GM21717 (cell line): Measurements from ENCODE around the gene SNRNP70.
"Not testable (repeated sequence)": the region's sequence is repeated elsewhere in the genome, so short reads cannot be mapped to it uniquely, and the experiment has no call there.

Source experiments
- ATAC-seq: cut with Tn5 transposase; IDR thresholded peaks from one replicate; pipeline ENCODE4 v1.9.1; 2021; ENCODE audit warnings: mild to moderate bottlenecking, moderate library complexity; ENCODE audit not compliant: unreplicated experiment

The SNRNP70 gene, protein sequence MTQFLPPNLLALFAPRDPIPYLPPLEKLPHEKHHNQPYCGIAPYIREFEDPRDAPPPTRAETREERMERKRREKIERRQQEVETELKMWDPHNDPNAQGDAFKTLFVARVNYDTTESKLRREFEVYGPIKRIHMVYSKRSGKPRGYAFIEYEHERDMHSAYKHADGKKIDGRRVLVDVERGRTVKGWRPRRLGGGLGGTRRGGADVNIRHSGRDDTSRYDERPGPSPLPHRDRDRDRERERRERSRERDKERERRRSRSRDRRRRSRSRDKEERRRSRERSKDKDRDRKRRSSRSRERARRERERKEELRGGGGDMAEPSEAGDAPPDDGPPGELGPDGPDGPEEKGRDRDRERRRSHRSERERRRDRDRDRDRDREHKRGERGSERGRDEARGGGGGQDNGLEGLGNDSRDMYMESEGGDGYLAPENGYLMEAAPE

DNA sequence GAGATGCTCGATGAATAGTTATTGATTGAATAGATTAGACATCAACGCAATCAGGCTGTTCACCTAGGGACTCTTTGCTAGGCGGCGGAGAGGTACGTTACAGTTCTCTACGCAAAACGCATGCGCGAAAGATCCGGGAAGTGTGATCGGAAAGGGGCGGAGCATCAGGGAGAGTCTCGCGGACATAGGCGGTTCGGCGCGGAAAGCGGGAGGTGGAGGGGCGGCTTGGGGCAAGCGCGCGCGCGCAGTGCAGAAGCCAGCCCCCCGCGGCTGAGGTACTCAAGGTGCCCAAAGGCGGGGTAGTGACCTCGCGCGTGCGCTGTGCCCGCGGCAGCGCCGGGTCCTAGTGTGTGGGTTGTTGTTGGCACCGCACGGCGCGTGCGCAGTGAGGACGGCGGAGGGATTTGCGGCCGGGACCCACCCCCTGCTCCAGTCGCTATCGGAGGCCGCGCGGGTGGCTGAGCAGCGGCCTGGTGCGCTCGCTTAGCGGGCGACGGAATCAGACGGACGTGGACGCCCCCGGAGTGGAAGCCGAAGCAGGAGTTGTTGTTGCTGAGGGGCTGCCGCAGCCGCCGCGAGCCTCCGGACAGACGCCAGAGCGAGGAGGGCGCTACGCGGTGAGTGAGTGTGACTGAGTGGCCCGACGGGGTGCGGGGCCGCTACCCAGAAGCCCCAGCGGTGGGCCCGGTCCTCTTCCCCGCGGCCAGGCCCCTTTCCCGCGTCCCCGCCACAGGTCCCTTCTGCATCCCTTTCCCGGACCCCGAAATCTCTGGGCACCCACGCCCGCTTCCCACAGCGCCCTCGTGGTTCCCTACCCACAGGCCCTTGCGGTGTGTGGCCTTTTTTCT, at the start of gene SNRNP70:
TSS of gene SNRNP70 (plus strand) at position 432 of the 848 bp plus-strand sequence. CDS start 964 bp downstream, outside the sequence.
- ATAC-seq, result peak; percentile 69

DNA sequence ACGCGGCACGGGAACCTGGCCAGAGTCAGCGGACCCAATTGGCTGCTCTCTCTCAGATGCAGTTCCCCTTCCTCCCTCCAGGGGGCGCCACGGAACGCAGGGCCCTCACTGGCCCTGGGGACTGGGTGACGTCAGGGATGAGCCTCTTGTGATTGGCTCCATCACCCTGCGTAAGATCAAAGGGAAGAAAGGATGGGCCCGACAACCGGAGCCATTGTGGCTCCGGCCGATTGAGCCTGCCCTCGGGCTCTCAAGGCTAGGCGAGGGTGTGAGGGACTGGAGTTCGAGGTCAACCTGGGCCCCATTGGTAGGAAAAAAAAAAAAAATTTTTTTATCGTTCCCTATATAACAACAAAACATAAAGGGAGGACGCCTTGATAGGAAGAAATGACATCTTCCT, 48.4 kb upstream of the SNRNP70 start, which contains the start of gene CGB1:
TSS of gene CGB1 (minus strand) at position 81 of the 400 bp plus-strand sequence. CDS start 184 bp downstream, outside the sequence.
- not testable (repeated sequence) for ATAC-seq

DNA sequence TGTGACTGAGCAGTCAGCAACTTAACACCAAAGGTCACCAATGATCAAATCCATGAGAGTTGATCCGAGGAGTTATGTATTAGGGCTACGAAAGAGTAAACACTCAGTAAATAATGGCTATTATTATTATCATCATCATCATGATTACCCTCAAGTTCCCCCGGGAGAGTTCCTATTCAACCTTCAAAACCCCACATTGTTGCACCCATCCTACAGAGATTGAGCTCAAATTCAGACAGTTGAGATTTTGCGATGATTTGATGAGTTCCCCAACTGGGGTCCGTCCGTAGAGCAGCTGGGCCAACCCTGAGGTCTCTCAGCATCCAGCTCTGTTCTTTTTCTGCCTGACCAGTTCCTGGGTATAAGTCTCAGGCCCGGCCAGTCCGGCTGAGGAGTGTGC, 47.1 kb upstream of the SNRNP70 start:
- not testable (repeated sequence) for ATAC-seq

DNA sequence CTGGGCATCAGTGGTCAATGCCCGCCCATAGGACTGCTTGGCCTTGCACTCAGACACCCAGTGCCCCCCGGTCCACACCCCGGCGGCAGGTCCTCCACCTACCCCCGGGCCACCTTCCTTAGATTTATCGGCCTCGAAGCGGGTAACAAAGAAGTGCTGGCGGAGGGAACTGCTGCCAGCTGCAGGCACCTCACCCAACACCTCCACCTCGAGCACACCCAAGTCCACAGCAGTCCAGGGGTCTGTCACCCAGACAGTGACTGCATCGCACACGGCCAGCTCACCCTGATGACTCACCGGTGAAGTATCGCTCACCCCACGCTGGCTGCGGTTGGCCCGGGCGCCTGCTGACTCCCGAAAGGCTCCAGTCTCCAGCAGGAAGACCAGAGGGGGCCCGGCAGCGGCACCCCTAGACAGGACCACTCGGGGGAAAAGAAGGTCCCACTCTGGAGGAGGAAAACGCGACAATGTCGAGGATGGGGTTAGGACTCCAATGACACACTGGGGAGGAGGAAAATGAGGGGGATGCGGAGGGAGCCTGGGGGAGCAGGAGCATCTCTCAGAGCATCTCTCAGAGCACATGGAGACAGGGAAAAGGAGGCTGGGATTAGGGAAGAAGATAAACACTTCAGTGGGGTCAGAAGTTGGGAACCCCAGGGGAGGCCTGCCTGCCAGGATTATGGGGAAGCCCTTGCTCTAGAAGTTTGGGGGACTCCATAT, 46.5 kb upstream of the SNRNP70 start:
- ATAC-seq, result not testable (repeated sequence)

DNA sequence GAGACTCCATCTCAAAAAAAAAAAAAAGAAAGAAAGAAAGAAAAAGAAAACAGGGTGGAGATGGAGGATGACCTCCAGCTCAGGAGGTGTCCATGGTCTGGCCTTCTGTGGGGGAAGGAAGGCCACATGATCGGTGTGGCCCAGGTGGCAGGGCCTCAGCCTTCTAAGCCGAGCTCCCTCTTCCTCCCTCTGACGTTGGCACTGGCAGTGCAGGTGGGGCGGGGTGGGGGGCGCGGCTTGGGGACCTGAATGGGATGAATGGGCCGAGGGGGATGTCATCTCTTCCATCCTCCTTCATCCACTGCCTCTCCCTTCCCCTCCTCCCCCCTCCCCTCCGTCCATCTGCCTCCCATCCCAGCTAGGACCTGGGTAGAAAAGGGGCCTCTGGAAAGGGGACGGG, 45.5 kb upstream of the SNRNP70 start:
- ATAC-seq, result not testable (repeated sequence)

DNA sequence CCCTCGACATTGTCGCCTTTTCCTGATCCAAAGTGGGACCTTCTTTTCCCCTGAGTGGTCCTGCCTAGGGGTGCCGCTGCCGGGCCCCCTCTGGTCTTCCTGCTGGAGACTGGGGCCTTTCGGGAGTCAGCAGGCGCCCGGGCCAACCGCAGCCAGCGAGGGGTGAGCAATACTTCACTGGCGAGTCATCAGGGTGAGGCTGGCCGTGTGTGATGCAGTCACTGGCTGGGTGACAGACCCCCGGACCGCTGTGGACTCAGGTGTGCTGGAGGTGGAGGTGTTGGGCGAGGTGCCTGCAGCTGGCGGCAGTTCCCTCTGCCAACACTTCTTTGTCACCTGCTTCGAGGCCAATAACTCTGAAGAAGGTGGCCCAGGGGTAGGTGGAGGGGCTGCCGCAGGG, 43.1 kb upstream of the SNRNP70 start:
- no peak for ATAC-seq

DNA sequence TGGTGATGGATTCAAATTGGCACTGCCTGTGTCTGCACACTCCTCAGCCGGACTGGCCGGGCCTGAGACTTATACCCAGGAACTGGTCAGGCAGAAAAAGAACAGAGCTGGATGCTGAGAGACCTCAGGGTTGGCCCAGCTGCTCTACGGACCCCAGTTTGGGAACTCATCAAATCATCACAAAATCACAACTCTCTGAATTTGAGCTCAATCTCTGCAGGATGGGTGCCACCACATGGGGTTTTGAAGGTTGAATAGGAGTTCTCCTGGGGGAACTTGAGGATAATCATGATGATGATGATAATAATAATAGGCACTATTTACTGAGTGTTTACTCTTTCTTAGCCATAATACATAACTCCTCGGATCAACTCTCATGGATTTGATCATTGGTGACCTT, 42.6 kb upstream of the SNRNP70 start:
- not testable (repeated sequence) for ATAC-seq

DNA sequence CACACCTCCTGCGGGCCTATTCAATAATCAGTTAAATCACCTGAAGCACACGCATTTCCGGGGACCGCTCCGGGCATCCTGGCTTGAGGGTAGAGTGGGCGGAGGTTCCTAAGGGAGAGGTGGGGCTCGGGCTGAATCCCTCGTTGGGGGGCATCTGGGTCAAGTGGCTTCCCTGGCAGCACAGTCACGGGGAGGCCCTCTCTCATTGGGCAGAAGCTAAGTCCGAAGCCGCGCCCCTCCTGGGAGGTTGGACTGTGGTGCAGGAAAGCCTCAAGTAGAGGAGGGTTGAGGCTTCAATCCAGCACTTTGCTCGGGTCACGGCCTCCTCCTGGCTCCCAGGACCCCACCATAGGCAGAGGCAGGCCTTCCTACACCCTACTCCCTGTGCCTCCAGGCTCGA, 41.7 kb upstream of the SNRNP70 start, which contains the start of gene CGB5:
TSS of gene CGB5 (plus strand) at position 301 of the 400 bp plus-strand sequence. CDS start 362 bp downstream, outside the sequence.
- not testable (repeated sequence) for ATAC-seq

DNA sequence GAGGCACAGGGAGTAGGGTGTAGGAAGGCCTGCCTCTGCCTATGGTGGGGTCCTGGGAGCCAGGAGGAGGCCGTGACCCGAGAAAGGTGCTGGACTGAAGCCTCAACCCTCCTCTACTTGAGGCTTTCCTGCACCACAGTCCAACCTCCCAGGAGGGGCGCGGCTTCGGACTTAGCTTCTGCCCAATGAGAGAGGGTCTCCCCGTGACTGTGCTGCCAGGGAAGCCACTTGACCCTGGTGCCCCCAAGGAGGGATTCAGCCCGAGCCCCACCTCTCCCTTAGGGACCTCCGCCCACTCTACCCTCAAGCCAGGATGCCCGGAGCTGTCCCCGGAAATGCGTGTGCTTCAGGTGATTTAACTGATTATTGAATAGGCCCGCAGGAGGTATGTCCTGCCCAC, 36.2 kb upstream of the SNRNP70 start, which contains the start of gene CGB8:
TSS of gene CGB8 (minus strand) at position 101 of the 400 bp plus-strand sequence. CDS start 372 bp downstream, outside the sequence.
- ATAC-seq, result not testable (repeated sequence)

DNA sequence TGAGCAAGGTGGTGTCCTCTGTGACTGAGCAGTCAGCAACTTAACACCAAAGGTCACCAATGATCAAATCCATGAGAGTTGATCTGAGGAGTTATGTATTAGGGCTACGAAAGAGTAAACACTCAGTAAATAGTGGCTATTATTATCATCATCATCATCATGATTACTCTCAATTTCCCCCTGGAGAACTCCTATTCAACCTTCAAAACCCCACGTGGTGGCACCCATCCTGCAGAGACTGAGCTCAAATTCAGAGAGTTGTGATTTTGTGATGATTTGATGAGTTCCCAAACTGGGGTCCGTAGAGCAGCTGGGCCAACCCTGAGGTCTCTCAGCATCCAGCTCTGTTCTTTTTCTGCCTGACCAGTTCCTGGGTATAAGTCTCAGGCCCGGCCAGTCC, 35.4 kb upstream of the SNRNP70 start:
- not testable (repeated sequence) for ATAC-seq

DNA sequence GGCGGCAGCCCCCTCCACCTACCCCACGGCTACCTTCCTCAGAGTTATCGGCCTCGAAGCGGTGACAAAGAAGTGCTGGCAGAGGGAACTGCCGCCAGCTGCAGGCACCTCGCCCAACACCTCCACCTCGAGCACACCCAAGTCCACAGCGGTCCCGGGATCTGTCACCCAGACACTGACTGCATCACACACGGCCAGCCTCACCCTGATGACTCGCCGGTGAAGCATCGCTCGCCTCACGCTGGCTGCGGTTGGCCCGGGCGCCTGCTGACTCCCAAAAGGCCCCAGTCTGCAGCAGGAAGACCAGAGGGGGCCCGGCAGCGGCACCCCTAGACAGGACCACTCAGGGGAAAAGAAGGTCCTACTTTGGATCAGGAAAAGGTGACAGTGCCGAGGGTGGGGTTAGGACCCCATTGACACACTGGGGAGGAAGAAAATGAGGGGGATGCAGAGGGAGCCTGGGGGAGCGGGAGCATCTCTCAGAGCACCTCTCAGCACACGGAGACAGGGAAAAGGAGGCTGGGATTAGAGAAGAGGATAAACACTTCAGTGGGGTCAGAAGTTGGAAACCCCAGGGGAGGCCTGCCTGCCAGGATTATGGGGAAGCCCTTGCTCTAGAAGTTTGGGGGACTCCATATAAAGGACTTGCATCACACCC, 34.7 kb upstream of the SNRNP70 start:
- ATAC-seq, result not testable (repeated sequence)

DNA sequence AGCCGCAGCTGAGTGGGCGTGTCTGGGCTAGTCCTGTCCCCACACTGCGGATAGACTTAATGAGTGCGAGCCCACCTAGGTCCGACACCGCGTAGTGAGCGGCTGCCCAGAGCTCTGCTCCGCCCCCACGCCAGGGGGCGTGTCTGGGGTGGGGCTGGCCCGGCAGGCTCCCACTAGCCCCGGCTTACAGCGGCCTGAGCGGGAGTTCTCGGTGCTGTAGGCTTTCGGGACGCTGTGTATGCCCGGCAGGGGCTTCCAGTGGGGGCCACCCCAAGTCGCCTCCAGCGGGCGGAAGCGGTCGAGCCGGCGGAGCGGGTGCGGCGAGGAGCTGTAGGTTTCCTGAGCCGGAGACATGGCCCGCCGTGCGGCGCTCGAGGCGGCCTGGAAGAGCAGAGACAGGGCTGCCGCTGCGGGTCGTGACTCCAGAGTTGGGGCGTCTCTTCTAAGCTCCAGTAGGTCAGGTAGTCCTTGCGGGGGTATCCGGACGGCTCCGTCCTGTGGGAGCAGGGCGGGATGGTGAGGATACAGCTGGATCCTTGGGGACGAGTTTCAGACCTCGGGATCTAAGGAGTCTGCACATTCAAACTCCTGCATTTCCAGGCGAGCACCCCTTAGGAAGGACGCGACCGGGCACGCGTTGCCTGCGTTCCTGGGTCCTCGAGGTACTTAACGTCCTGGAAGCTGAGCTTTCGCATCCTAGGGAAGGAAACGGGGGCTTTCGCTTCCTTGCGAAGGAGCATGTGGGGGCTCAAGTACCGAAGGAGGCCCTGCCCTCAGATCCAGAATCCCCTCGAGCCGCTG, 28.9 kb upstream of the SNRNP70 start:
- ATAC-seq, result no peak

DNA sequence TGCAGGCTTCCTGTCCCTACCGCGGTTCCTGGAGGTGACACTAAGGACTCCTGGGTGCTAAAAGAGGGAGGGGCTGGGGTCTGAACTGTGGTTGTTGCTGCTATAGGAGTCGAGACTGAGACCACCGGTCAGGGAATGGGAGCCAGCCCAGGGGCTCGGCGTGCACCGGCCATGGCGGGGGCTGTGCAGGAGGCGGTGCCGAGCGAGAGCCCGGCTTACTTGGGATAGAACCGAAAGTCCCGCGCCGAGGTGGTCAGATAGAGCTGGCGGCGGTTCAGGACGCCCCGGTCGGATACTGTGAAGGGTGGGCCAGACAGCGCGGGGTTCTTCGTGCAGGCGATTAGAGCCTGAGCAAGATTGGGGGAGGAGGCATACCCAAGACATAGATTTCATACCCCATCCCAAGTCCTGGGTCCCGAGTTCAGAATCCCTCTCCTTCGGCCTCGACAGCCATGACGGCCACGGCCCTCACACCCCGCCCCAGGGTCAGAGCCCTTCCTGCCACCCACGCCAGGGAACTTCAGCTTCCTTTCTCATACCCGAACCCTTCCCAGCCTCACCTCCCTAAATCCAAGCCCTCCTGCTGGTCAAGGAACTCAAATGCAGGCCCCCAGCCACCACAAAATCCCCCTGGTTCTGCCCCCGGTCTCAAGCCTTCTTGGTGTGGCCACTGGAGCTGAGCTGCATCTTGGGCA, 28.2 kb upstream of the SNRNP70 start:
- ATAC-seq, result not testable (repeated sequence)

DNA sequence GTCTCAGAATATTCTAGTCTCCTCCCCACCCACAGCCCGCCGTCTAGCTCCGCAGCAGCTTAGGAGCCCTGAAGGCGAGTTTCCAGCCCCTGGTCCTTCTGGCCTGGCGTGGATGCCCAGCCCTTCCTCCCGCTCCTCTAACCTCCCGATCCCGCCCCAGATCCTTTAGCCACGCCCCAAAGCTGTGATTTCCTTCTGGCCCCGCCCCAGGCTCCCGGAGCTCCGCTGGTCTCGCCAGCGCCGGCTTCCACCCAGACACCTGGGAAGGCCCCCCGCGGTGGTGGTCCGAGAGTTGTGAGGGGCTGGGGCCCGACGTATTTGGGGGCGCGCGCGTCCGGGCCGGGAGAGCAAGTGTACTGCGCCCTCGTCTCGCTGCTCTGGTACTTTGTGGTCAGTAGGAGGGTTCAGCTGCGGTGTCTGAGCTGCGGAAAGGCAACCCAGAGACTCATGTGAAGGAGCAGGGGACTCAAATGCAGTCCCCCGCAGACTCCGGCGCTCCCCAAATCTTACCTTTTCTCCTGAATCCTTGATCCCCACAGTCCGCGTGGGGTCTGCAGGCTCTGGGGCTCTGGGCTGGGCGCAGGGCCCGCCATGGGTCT, 27.5 kb upstream of the SNRNP70 start, which contains the start of gene CGB7:
TSS of gene CGB7 (minus strand) at position 114 of the 599 bp plus-strand sequence. CDS start 2,374 bp downstream, outside the sequence.
- no peak for ATAC-seq

DNA sequence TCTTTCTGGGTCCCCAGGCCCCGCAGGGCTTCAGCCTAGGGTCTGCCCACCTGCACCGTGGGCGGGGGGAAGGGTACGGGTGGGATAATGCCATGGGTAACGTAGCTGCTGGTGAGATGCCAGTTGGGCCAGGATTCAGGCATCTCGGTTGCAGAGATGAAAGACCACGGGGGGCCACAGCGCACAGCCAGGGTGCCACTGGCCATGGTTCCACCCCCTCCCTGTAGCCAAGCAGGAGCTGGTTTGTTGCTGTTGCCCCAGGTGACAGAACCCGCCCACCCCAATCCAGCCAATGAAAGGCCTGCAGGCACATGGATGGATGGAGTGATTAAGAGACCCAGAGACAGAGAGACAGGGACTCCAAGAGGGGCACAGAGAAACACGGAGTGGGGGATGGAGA, 26.7 kb upstream of the SNRNP70 start:
- no peak for ATAC-seq

DNA sequence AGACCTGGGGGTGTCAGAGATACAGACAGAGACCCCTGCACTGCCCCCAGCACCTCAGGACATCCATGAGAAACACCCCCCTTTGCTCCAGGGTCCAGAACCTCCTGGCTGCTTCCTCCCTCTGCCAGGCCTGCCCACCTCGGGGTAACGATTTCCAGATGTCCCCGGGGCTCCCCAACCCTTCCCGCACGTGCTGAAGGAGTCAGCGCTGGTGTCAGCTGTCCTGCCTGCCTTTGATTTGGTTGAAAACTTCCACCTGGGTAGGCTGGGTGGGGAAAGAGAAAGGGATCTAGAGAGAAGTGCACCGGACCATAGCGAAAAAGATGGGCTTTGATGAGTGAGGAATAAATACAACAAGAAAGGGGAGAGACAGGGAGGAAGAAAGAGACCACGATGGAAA, 26.2 kb upstream of the SNRNP70 start:
- no peak for ATAC-seq

DNA sequence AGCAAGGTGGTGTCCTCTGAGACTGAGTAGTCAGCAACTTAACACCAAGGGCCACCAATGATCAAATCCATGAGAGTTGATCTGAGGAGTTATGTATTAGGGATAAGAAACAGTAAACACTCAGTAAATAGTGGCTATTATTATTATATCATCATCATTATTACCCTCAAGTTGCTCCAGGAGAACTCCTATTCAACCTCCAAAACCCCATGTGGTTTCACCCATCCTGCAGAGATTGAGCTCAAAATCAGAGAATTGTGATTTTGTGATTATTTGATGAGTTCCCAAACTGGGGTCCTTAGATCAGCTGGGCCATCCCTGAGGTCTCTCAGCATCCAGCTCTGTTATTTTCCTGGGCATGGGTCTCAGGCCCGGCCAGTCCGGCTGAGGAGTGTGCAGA, 24.3 kb upstream of the SNRNP70 start:
- ATAC-seq, result no peak

DNA sequence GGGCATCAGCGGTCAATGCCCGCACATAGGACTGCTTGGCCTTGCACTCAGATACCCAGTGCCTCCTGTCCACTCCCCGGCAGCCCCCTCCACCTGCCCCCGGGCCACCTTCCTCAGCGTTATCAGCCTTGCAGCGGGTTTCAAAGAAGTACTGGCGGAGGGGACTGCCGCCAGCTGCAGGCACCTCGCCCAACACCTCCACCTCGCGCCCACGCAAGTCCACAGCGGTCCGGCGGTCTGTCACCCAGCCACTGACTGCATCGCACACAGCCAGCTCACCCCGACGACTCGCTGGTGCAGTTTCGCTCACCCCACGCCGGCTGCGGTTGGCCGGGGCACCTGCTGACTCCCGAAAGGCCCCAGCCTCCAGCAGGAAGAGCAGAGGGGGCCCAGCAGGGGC, 23.8 kb upstream of the SNRNP70 start:
- ATAC-seq, result no peak
